Mesendoderm (in vitro differentiated cells): ENCODE data around the gene CARNS1.
A peak's percentile ranks its signal among the peaks of the same experiment; 100 is the strongest.

ENCODE experiments used
- DNase-seq: peaks from one replicate; pipeline ENCODE4 v3.0.0; 2013
- H2AK5ac ChIP-seq: 2 replicates; pipeline ENCODE4 v1.6.1; 2013; ENCODE audit warnings: low read length, inconsistent platforms
- H2BK120ac ChIP-seq: 2 replicates; pipeline ENCODE4 v1.6.1; 2013; ENCODE audit warnings: low read depth, mild to moderate bottlenecking, low read length, moderate library complexity, mixed read lengths
- H2BK15ac ChIP-seq: replicated peaks from 2 replicates; pipeline ENCODE4 v1.6.1; 2013; ENCODE audit warnings: low read depth, mild to moderate bottlenecking, moderate library complexity
- H2BK5ac ChIP-seq: 2 replicates; pipeline ENCODE4 v1.6.1; 2013; ENCODE audit warnings: low read length, inconsistent platforms
- H3K18ac ChIP-seq: 2 replicates; pipeline ENCODE4 v1.6.1; 2013; ENCODE audit warnings: mild to moderate bottlenecking, low read length, mixed read lengths
- H3K23ac ChIP-seq: one replicate; pipeline ENCODE4 v1.6.1; 2013; ENCODE audit warnings: low read length
- H3K27ac ChIP-seq: 2 replicates; pipeline ENCODE4 v1.5.1; 2013; ENCODE audit warnings: low read depth, mild to moderate bottlenecking, inconsistent platforms, low read length, moderate library complexity
- H3K27me3 ChIP-seq: 2 replicates; pipeline ENCODE4 v1.6.1; 2013; ENCODE audit warnings: low read length, control low read depth, mild to moderate bottlenecking, inconsistent platforms; ENCODE audit not compliant: insufficient read depth, poor library complexity
- H3K36me3 ChIP-seq: 2 replicates; pipeline ENCODE4 v1.6.1; 2013; ENCODE audit warnings: low read length, inconsistent platforms; ENCODE audit not compliant: control insufficient read depth, insufficient read depth
- H3K4ac ChIP-seq: one replicate; pipeline ENCODE4 v1.6.1; 2013; ENCODE audit warnings: low read depth, mild to moderate bottlenecking, low read length, moderate library complexity
- H3K4me1 ChIP-seq: 2 replicates; pipeline ENCODE4 v1.6.1; 2013; ENCODE audit warnings: low read depth, low read length, inconsistent platforms; ENCODE audit not compliant: control insufficient read depth
- H3K4me2 ChIP-seq: 2 replicates; pipeline ENCODE4 v1.6.1; 2013; ENCODE audit warnings: low read length
- H3K4me3 ChIP-seq: 2 replicates; pipeline ENCODE4 v1.5.1; 2013; ENCODE audit warnings: mild to moderate bottlenecking, low read length
- H3K56ac ChIP-seq: one replicate; pipeline ENCODE4 v1.6.1; 2013; ENCODE audit warnings: low read length
- H3K79me1 ChIP-seq: 2 replicates; pipeline ENCODE4 v1.6.1; 2013; ENCODE audit warnings: low read length, inconsistent platforms
- H3K79me2 ChIP-seq: 2 replicates; pipeline ENCODE4 v1.6.1; 2013; ENCODE audit warnings: mild to moderate bottlenecking, low read length; ENCODE audit not compliant: control insufficient read depth, insufficient read depth
- H3K9ac ChIP-seq: 2 replicates; pipeline ENCODE4 v1.6.1; 2013; ENCODE audit warnings: low read length, inconsistent platforms
- H4K5ac ChIP-seq: one replicate; pipeline ENCODE4 v1.6.1; 2013; ENCODE audit warnings: low read length
- H4K8ac ChIP-seq: one replicate; pipeline ENCODE4 v1.6.1; 2013; ENCODE audit warnings: low read depth, mild to moderate bottlenecking, control low read depth, low read length, moderate library complexity
- WGBS: extraction: QIAGEN DNeasy Blood & Tissue Kit; methylation state at CpG from one replicate; pipeline ENCODE4 v1.1.7; 2013; ENCODE audit warnings: low lambda C conversion rate, missing lambda C conversion rate; ENCODE audit not compliant: insufficient coverage; ENCODE audit errors: extremely low coverage; 5-methylcytosine and 5-hydroxymethylcytosine counted together

CARNS1 gene

DNA sequence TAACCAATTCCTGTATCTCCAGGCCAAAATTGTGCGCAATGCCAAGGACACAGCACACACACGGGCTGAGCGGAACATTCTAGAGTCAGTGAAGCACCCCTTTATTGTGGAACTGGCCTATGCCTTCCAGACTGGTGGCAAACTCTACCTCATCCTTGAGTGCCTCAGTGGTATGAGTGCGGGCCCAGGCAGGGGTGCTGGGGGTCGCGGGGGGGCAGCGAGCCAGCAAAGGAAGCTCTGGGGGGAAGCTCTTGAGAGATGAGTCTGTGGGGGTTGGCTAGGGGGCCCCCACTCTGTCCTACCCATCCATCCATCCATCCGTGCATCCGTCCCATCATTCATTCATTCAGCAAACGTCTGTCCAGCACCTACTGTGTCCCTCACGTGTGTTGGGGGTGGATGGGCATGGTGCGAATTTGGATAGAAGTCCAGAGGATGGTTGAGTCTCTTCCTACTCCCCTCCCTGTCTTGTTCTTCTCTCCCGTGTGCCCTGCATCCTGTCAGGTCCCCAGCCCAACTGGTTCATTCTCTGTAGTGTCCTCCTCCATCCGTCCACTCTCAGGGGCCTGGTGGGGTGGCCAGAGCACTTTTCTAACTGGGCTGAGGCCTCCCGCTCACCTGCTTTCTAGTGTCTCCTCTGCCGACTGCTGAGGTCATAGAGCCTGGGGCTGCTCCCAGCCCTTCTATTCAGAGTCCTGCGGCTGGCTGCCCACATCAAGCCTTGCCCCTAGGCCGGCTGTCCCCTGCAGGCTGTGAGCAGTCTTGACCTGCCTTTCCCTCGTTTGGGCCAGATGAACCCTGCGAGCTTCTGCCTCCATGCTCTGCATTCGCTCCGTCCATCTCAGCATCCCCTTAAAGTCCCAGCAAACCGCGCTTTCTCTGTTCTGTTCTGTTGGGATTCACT lies 16.1 kb downstream of the CARNS1 start:
- WGBS = no CpG with 5 or more reads among the region's 24 CpGs
- Histone ChIP-seq H2BK5ac (no peak overlapping the region), H3K23ac (no peak overlapping the region), H3K9ac (no peak overlapping the region), H3K18ac (no peak overlapping the region), H3K27me3 (no peaks in the 10 kb centered on the region), H4K5ac (no peak overlapping the region), H3K4me1 (peaks cover under 1% of the 10 kb centered on the region), H3K36me3 (peaks cover 5% of the 10 kb centered on the region), H4K8ac (no peak overlapping the region), H2BK120ac (no peak overlapping the region), H3K4ac (no peak overlapping the region), H2BK15ac (no peak overlapping the region), H3K79me1 (peaks cover 9% of the 10 kb centered on the region), H2AK5ac (no peak overlapping the region), H3K56ac (no peak overlapping the region), H3K4me3 (no peak overlapping the region), H3K79me2 (peaks cover 9% of the 10 kb centered on the region), H3K4me2 (no peak overlapping the region), H3K27ac (no peak overlapping the region)
- DNase-seq = no peak

DNA sequence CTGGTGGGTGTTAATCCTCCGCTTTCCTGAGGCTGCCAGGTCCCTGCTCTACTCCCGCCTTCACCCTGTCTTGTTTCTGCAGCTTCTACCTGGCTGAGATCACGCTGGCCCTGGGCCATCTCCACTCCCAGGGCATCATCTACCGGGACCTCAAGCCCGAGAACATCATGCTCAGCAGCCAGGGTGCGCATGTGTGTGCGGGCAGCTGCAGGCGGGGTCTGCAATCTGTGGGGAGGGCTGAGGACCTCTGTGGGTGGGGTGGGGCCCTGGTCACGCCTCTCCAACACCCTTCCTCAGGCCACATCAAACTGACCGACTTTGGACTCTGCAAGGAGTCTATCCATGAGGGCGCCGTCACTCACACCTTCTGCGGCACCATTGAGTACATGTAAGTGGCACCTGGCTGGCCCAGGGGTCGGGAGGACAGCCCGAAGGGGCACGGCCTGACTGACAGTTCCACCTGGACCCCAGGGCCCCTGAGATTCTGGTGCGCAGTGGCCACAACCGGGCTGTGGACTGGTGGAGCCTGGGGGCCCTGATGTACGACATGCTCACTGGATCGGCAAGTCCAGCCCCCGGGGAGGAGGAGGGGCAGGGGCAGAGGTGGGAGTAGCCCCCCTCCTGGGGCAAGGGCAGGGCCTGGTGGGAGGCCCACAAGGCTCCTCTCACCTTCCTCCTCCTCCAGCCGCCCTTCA lies 17.3 kb downstream of the CARNS1 start:
- Histone ChIP-seq H3K9ac (no peak overlapping the region), H2AK5ac (no peak overlapping the region), H2BK5ac (no peak overlapping the region), H4K5ac (no peak overlapping the region), H3K4me3 (no peak overlapping the region), H3K79me2 (peaks cover 9% of the 10 kb centered on the region), H3K56ac (no peak overlapping the region), H3K36me3 (peaks cover 5% of the 10 kb centered on the region), H3K79me1 (peaks cover 9% of the 10 kb centered on the region), H3K4ac (no peak overlapping the region), H3K4me1 (peaks cover 2% of the 10 kb centered on the region), H3K18ac (no peak overlapping the region), H2BK120ac (no peak overlapping the region), H3K23ac (no peak overlapping the region), H3K27me3 (no peaks in the 10 kb centered on the region), H4K8ac (no peak overlapping the region), H3K4me2 (no peak overlapping the region), H3K27ac (no peak overlapping the region), H2BK15ac (no peak overlapping the region)
- no peak for DNase-seq
- no CpG with 5 or more reads among the region's 22 CpGs for WGBS

DNA sequence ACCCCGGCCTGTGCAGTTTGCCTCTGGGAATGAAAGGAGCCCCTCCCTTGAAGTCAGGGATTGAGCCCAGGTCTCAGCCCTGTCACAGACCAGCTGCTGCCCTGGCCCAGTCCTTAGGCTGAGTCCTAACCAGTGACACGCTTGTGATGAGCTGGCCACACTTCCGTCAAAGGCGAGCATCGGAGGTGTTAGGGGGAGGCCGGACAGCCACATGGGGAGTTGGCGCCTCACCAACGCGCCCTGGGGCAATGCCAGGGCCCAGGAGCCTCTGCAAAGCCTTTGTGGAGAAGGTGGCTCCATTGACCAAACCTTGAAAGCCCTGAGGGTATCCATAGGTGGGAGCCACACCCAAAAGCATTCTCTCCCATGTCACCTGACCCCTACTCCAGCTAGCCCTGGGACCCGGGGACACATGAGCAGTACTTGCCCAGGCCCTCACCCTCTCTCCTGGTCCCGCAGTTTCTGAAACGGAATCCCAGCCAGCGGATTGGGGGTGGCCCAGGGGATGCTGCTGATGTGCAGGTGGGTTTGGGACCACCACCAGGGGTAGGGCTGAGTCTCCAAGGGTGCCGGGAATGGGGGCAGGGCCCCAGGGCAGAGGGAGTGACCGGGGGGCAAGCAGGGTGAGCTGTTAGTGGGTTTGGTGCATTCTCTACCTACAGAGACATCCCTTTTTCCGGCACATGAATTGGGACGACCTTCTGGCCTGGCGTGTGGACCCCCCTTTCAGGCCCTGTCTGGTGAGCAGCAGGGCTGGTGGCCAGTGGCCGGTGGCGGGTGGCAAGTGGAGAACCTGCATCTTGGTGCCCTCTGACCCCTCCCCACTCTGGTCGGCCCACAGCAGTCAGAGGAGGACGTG lies 18.3 kb downstream of the CARNS1 start:
- peaks cover 5% of the 10 kb centered on the region for H3K36me3 ChIP-seq
- peaks cover 7% of the 10 kb centered on the region for H3K79me1 ChIP-seq
- no peak overlapping the region for H2AK5ac ChIP-seq
- no peak overlapping the region for H2BK15ac ChIP-seq
- H2BK120ac ChIP-seq = no peak overlapping the region
- H3K27ac ChIP-seq = no peak overlapping the region
- no peak overlapping the region for H3K4ac ChIP-seq
- H3K79me2 ChIP-seq = peaks cover 7% of the 10 kb centered on the region
- H2BK5ac ChIP-seq = no peak overlapping the region
- H3K56ac ChIP-seq = no peak overlapping the region
- no peaks in the 10 kb centered on the region for H3K27me3 ChIP-seq
- H3K18ac ChIP-seq = no peak overlapping the region
- H4K5ac ChIP-seq = no peak overlapping the region
- peaks cover 2% of the 10 kb centered on the region for H3K4me1 ChIP-seq
- H4K8ac ChIP-seq = no peak overlapping the region
- H3K4me2 ChIP-seq = no peak overlapping the region
- DNase-seq = no peak
- H3K4me3 ChIP-seq = no peak overlapping the region
- H3K23ac ChIP-seq = no peak overlapping the region
- no CpG with 5 or more reads among the region's 22 CpGs for WGBS
- no peak overlapping the region for H3K9ac ChIP-seq

DNA sequence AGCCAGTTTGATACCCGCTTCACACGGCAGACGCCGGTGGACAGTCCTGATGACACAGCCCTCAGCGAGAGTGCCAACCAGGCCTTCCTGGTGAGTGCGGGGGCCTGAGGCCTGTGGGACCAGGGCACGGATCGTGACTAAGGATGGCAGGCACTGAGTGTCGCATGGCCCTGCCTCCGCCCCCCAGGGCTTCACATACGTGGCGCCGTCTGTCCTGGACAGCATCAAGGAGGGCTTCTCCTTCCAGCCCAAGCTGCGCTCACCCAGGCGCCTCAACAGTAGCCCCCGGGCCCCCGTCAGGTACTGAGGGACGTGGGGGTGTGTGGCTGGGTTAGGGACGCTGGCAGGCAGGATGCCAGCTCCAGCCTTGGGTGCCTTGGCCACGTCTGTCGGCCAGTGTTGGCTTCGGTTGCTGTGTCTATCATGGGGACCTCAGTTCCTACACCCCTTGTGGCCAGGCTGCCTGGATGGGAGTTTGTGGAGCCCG lies 19.0 kb downstream of the CARNS1 start:
- no peak overlapping the region for H2AK5ac ChIP-seq
- H4K8ac ChIP-seq = no peak overlapping the region
- H4K5ac ChIP-seq = no peak overlapping the region
- peaks cover 3% of the 10 kb centered on the region for H3K36me3 ChIP-seq
- H2BK120ac ChIP-seq = no peak overlapping the region
- H3K4ac ChIP-seq = no peak overlapping the region
- H3K4me1 ChIP-seq = peaks cover 2% of the 10 kb centered on the region
- no peak overlapping the region for H3K4me3 ChIP-seq
- H3K79me1 ChIP-seq = peaks cover 1% of the 10 kb centered on the region
- H3K79me2 ChIP-seq = peaks cover under 1% of the 10 kb centered on the region
- H3K56ac ChIP-seq = no peak overlapping the region
- H2BK15ac ChIP-seq = no peak overlapping the region
- no peak overlapping the region for H2BK5ac ChIP-seq
- no peaks in the 10 kb centered on the region for H3K27me3 ChIP-seq
- H3K27ac ChIP-seq = no peak overlapping the region
- no peak for DNase-seq
- no peak overlapping the region for H3K23ac ChIP-seq
- no peak overlapping the region for H3K4me2 ChIP-seq
- no CpG with 5 or more reads among the region's 23 CpGs for WGBS
- H3K18ac ChIP-seq = no peak overlapping the region
- H3K9ac ChIP-seq = no peak overlapping the region

DNA sequence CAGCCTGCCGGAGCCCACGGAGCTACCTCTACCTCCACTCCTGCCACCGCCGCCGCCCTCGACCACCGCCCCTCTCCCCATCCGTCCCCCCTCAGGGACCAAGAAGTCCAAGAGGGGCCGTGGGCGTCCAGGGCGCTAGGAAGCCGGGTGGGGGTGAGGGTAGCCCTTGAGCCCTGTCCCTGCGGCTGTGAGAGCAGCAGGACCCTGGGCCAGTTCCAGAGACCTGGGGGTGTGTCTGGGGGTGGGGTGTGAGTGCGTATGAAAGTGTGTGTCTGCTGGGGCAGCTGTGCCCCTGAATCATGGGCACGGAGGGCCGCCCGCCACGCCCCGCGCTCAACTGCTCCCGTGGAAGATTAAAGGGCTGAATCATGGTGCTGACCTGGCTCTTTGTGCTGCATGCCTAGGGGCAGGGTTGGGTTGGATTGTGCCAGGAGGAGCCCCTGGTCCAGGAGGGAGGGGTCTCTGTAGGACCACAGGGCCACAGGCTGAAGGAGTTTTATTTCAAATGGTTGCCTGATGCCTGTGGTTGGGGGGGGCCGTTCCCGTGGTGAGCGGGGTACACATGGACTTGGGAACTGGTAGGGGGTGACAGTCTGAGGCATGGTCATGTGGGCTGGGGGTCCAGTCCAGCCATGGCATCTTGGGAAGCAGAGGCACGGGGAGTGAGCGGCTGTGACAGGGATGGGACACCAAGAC lies 19.7 kb downstream of the CARNS1 start:
- Histone ChIP-seq H2AK5ac (no peak overlapping the region), H3K18ac (no peak overlapping the region), H3K4me2 (no peak overlapping the region), H4K8ac (no peak overlapping the region), H3K36me3 (peaks cover 2% of the 10 kb centered on the region), H3K9ac (no peak overlapping the region), H3K27ac (no peak overlapping the region), H3K79me1 (no peaks in the 10 kb centered on the region), H4K5ac (no peak overlapping the region), H3K4me3 (no peak overlapping the region), H2BK120ac (no peak overlapping the region), H2BK5ac (no peak overlapping the region), H3K27me3 (no peaks in the 10 kb centered on the region), H3K4me1 (peaks cover 2% of the 10 kb centered on the region), H3K79me2 (no peaks in the 10 kb centered on the region), H3K23ac (no peak overlapping the region), H3K56ac (peak overlapping the region; percentile 11), H2BK15ac (no peak overlapping the region), H3K4ac (no peak overlapping the region)
- DNase-seq = no peak
- no CpG with 5 or more reads among the region's 26 CpGs for WGBS
